ENCODE results near the gene RAB28.

Gene RAB28

DNA sequence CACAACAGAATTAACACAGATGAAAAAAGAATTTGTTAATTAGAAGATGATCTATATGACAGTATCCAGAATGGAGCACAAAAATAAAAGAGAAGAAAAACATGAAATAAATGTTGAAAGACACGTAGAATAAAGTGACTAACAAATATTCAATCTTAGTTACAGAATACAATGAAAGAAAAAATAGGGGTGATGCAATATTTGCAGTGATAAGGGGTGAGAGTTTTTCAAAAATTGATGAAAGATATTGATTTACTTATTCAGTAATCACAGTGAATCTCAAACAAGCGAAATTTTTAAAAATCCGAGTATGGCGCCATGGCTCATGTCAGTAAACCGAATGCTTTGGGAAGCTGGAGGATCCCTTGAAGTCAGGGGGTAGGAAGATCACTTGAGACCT is 20.2 kb upstream of the RAB28 start:
- no peak for DNase-seq

DNA sequence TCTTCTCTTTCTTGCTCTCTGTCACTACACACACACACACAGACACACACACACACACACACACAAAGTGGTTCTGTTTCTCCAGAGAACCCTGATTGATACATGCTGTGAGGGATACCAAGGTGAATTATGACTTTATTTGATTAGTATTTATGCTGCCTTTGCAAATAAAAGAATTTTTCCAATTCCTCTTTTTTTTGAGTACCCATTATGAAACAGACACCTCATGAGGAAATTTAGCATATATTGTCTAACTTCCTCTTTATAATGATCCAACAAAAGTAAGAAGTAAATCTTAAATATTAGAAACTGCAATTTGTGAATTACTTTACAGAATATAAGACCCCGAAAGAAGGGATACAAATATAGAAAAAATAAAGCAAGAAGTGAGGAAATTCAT is 14.3 kb upstream of the RAB28 start:
- DNase-seq = no peak

DNA sequence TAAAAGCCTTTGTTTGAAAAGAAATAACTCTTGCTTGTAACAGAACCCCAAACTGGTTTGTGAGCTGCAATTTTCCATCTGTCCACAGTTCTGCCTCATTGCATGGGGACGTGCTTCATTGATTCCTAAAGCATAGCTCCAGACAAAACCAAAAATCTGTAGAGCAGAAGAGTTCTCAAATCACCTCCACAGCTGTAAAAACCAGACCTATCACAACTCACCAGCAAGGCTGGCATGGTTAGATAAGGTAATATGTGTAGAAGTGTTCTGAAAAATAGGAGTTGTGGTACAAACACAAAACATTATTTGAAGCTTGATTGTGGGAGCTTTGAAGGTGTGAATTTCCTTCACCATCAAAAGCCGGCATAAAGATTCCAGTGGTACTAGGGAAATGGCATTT is 12.5 kb upstream of the RAB28 start:
- no peak for DNase-seq

DNA sequence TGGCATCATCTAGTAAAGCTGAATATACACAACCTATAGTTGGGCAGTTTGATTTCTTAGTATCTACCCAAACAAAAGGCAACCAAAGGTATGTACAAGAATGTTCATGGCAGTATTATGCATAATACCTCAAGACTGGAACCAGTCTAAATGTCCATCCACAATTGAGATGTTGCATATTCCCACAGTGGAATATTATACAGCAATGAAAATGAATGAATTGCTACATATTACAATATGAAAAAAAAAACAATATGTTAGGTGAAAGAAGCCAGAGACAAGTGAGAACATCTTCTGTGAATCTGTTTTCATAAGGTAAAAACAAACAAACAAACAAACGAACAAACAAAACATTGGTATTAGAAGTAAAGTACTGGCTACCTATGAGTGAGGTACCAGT is 11.6 kb upstream of the RAB28 start:
- no peak for DNase-seq

DNA sequence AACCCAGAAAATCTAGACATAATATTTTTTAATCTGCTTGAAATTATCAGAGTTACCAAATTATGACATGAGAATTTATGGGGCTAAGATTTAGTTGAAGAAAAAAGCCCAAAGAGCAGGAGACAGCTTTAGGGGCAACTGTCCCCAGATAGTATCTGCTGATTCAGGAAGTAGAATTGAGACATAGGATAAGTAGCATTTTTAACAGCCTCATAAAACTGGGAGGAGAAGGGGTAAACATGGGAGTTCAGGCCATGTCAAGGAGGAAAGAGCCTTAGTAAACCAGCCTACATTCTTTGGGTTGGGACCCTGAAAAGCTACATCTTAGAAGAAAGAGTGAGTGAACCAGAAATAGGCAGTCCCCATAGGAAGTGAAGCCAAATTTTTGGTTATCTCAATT is 9.7 kb upstream of the RAB28 start:
- no peak for DNase-seq

DNA sequence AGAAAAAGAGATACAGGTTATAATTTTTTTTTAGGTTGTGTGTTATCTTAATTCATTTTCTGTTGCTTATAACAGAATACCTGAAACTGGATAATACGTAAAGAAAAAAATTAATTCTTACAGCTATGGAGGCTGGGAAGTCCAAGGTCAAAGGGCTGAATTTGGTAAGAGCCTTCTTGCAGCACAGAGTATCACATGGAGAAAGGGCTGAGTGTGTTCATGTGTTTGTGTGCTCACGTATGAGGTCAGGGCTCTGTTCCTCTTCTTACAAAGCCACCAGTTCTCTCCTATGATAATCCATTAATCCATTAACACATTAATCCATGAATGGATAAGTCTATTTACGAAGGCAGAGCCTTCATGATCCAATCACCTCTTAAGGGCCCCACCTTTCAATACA is 8.6 kb upstream of the RAB28 start:
- DNase-seq = no peak

DNA sequence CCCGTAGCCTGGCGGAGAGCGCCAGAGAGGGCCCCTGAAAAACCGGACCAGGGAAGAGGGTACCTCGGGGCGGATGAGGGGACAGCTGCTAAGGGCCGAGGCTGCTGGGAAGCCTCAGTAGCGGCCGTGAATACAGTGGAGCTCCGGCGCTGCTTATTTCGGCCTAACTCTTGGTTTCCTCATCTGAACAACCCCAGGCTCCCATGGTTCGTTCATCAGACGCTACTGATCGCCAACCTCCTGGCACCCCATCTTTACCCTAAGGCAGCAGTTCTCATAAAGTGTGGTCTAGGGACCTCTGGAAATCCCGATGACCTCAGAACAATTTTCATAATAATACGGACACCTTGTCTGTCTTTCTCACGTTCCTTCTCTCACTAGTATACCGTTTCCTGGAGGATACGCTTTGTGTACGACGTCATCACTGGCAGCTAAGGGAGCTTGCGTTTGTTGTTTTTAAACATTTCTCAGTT is 645 bp upstream of the RAB28 start:
- DNase-seq = no peak

DNA sequence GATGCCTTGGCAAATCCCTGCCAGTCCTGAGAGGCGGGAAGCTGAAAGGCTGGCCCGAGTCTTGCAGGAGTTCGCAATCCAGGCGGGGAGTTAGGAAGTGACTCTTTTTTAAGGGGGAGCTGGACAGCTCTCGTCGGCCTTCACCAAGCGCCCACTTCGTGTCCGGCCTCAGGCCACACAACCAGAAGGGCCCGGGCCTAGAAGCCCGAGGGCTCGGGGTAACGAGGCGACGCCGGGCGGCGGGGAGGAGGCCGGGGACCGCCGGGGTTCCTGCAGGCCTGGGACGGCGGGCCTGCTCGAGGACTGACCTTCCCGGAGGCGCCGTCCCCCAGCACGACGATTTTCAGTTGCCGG is 395 bp downstream of the RAB28 start:
- no peak for DNase-seq

DNA sequence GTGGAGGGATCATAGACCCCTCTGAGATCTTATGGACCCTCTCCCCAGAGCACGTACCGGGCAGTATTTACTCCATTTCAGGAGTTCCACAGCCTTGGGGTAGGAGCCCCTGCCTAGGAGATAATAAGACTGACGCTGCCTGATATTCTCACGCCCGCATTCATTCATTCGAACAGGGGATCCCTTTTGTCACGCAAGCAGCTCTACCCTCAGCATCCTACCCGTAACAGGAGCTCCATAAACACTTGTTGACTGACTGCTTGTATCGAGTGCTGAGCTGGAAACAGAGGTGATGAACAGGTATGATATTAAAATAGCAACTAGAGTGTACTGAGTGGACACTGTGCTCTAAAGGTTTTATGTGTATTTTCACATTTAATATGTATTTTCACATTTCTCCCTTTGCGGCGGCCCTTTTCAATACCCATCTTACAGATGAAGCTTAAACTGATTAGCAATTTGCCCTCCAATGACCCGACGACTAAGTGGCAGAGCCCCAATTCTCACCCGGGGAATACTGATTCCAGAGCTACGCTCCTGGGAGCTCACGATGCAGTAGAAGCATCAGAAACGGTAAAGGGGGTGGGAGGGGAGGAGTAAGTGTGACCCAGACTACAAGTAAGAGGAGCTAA is 888 bp downstream of the RAB28 start:
- no peak for DNase-seq

DNA sequence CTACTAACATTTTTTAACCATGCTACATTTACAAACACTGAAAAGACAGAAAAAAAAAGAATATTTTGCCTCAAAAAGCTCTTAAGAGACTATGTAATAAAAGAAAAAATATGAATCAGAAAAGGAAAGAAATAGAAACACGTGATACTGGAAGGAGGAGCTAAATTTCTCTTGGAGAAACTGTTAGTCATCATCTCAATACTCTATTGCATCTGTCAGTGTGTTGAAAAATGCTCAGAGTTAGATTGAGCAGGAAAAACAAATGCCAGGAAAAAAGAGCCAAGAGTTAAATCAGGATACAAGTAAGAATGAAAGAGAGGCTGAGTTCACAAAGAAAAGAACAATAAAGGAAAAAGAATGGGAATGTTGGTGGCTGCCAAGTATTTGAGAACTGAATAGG is 2.6 kb downstream of the RAB28 start:
- DNase-seq = no peak

DNA sequence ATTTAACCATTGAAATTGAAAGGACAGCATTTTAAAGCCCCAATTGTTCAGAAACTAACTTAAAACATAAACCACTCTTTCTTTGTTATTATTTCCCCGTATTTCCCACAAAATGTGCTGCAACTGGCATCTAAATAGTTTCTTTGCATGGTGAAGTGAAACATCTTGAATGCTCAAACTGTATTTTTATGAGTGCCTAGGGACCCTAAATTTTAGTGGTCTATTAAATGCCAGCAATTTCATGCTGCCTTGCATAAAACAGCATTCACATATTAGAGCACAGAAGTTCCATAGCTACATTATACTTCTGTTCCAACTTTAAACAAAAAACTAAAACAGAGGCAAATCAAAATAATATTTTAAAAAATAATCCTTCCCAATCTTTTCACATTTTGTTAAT is 5.4 kb downstream of the RAB28 start:
- DNase-seq = no peak

DNA sequence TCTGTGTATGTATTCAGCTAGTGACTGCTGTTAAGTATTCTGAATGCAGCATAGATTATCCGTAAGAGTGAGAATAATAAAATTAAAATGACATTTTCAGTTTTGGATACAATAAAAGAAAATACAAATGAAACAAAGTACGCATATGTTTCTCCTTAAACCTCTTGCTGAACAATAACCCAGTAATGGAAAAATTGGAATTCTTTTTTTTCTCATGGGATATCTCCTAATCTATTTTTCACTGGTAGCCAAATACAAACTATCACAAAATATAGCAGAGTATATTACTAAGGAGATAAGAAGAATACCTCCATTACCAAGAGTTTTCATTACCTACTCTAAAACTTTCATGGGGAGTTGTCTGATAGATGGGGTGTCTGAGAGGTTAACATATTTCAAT is 6.0 kb downstream of the RAB28 start:
- no peak for DNase-seq

DNA sequence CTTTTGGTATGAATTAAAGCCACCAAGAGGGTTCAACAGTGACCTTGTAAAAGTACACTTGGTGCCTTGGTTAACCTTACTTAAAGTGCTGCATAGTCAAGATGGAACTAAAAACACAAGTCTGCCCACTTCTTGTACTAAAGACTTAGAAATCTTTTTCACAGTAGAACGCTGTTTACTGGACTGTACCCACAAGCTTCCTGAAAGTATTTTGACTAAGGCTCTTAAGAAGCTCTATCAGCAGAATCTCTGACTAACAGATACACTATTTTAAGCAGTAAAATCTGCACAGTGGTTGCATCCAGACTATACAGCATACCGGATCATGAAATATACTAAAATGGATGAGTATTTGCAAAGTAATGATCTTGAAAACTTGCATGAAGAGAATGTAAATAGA is 7.2 kb downstream of the RAB28 start:
- no peak for DNase-seq

DNA sequence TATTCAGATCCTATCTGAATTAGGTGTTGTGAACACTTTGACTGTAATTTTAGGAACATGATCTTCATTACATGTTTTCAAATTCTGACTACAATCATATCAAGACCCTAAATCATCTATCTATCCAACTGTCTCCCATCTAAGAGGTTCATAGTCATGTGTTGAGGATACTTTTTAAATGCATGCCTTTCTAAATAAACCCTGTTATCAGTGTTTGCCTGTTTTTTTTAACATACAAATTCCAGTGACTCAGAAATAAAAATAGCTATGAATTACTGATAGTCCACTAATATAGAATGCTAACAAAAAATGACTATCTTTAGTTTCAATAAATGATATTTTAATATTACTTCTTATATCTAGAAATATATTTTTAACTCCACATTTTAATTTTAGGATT is 8.0 kb downstream of the RAB28 start:
- no peak for DNase-seq

DNA sequence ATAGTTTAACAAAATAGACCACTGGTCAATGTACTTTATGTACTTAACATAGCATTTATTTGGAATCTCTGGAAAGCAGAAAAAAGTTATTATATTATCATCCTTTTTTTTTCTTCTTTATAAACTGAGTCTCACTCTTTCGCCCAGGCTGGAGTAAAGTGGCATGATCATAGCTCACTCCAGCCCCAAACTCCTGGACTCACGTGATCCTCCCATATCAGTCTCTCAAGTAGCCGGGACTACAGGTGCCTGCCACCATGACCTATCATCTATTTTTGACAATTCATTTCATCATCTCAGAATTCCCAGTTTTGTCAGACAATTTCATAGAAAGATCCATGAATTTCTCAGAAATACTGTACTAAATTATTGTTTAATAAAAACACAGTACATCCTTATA is 12.7 kb downstream of the RAB28 start:
- DNase-seq = no peak

DNA sequence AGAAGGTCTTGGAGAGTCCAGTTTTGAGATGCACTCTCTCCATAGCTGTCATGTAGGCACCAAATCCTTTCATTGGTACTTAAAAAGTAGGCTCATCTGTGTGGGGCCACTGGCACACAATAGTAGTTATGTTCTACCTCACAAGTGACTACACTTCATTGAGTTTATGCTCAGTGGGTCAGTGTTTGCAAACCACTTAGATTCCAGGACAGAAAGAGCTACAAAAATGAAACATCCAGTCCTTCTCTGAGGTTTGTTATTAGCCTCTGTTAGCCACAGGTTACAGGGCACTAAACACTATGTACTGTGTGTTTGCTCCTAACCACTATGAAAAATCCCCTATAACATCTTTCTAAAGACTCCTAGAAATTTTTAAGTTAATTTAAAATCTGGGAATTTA is 13.8 kb downstream of the RAB28 start:
- no peak for DNase-seq

DNA sequence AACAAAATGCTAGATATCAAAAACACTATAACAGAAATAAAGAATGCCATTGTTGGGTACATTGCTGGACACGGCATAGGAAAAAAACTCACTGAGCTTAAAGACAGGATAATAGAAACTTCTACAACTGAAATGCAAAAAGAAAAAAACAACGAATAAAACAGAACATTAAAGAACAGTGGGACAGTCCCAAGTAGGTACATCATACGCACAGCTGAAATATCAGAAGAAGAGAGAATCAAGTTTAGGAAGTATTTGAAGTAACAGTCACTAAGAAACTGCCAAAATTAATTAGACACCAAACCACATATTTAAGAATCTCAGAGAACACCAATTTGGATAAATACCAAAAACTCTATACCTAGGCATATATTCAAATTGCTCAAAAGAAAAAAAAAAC is 19.2 kb downstream of the RAB28 start:
- DNase-seq = no peak

DNA sequence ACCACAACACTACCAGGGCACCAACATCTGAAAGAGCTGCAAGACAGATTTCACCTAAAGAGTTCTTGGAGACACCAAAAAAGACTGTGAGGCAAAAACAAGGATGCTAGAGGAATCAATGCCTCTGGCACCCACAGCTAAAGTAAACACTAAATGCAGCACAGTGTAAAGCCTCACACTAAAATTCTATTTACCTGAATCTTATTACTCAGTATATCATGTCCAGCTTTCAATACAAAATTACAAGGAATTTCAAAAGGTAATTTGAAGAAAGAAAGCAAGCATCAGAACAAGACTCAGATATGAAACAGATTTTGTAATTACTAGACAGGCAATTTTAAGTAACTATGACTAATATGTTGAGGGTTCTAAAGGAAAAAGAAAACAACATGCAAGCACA is 19.6 kb downstream of the RAB28 start:
- no peak for DNase-seq

DNA sequence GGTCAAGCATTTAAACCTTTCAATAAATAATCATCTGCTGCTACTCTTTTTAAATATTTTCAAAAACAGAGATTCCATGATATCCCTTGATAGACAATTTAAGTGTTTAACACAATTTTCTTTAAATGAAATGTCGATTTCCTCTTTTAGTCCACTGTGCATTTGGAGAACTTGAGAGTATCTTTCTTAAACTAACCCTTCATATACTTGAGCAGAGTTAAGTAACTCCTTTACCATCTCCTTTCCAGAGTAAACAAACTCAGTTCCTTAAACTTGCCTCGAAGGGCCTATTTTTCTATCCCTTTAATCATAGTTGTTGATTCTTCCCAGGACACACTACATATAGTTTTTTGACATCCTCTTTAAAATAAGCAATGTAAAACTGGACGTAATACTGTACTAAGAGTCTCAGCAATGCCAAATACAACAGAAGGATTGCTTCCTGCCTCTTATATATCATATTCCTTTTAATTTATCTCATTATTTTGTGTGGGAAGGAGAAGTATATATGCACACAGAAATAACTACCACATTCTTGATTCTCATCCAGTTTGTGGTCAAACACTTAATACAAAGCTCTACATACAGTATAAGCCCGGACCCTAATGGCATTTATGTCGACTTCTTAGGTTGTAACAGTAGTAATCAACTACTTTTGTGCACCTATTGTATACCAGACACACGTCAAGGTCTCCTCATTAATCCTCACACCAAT is 22.8 kb downstream of the RAB28 start:
- no peak for DNase-seq

DNA sequence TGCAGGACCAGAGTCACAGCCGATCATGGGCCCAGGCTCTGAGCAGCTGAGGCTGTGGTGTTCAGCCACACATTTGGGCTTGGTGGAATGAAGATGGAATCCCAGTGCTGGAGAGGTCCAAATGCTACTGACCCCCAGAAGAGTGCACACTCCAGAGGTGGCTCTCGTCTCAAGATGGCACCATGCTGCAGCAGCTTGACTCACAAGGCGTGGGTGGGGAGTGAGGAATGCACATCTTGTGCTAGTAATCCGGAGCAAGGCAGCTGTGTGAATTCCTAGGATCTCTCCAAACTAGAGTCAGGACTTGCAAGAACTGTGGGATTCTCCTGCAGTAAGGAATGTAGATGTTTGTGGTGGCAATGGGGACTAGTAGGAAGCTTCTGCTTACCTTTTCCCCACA is 28.7 kb downstream of the RAB28 start:
- no peak for DNase-seq

DNA sequence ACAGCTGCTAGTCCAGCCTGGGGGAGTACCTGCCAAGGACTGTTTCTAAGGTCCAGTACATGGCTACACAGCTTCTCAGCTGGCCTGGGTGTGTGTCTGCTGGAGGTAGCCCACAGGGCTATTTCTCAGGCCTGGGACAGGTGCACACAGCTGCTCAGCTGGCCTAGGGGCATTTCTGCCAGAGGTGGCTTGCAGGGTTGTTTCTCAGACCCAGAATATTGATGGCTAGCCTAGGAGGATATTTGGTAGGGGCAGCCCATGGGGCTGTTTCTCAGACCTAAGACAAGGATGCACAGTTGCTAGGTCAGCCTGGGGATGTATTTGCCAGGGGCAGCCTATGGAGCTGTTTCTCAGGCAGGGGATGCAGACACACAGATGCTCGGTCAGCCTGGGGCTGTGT is 29.4 kb downstream of the RAB28 start:
- no peak for DNase-seq

DNA sequence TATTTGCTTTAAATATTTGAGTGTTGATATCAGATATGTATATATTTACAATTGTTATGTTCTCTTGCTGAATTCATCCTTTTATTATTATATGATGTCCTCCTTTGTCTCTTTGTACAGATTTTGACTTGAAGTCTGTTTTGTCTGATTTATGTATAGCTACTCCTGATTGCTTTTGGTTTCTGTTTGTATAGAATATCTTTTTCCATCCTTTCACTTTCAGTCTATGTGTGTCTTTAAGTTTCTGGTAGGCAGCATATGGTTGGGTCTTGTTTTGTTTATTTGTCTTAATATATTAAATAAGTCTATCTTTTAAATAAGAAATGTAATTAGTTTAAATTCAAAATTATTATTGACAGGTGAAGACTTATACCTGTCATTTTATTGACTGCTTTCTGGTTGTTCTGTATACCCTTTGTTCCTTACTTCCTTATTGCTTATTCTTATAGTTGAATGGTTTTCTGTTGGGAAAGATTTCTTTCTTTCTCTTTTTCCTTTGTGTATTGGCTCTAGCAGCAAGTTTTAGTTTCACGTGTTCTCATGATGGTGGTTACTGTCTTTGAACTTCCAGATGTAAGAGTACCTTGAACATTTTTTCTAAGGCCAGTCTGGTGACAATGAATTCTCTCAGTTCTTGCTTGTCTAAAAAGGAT is 31.1 kb downstream of the RAB28 start:
- DNase-seq = no peak

DNA sequence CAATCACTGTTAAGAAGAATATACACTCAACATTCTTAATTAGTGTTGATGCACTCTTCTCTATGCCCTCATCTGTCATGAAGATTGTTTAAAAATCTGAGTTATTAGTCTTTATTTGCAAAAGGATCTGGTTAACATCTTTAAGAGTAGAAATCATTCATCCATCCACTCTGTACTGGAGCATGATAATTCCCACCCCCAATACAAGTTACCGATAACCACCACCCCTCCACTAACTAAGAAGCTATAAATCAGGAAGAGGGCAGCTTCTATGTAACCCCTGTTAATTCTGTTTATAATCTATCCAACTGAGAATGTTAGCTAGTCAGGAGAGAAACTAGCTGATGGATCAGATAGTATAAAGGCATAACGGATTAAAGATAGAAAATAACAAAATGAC is 34.5 kb downstream of the RAB28 start:
- no peak for DNase-seq

All from DMS 273 treated with DMSO at 0.1 percent for 48 hours (cell line).